Gastrocnemius medialis (tissue), 4 donors: Measurements from ENCODE around the gene PSTPIP1.

Experiments used
- POLR2A ChIP-seq, 2 donors: fragments of 450-650 bp; IDR thresholded peaks; one replicate each; pipeline ENCODE4 v1.6.1; 2017; ENCODE audit warnings: antibody characterized with exemption in 2 of 2, mild to moderate bottlenecking in 2 of 2, moderate library complexity in 2 of 2
- TF ChIP-seq, protein P1 (sequence below), 5 experiments: fragments of 450-650 bp in 3 of 5; fragments of 200-600 bp in 2 of 5; sonication (generic) in 2 of 5; IDR thresholded peaks in 4 of 5; conservative IDR thresholded peaks in 1 of 5; 1 replicate in 4 of 5; 2 replicates in 1 of 5; pipeline ENCODE4 v1.5.1; 2016 to 2019; ENCODE audit warnings: antibody characterized with exemption in 5 of 5, mild to moderate bottlenecking in 3 of 5, moderate library complexity in 3 of 5

- TF ChIP-seq, protein P1, sequence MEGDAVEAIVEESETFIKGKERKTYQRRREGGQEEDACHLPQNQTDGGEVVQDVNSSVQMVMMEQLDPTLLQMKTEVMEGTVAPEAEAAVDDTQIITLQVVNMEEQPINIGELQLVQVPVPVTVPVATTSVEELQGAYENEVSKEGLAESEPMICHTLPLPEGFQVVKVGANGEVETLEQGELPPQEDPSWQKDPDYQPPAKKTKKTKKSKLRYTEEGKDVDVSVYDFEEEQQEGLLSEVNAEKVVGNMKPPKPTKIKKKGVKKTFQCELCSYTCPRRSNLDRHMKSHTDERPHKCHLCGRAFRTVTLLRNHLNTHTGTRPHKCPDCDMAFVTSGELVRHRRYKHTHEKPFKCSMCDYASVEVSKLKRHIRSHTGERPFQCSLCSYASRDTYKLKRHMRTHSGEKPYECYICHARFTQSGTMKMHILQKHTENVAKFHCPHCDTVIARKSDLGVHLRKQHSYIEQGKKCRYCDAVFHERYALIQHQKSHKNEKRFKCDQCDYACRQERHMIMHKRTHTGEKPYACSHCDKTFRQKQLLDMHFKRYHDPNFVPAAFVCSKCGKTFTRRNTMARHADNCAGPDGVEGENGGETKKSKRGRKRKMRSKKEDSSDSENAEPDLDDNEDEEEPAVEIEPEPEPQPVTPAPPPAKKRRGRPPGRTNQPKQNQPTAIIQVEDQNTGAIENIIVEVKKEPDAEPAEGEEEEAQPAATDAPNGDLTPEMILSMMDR (IDR thresholded peaks at IDR 0.05 in 4 of 5, conservative IDR thresholded peaks at IDR 0.05 in 1 of 5), result no peak
- no peak for TF ChIP-seq POLR2A (IDR thresholded peaks at IDR 0.05)
Observed at GRCh38 chr15:76996526-76997401, 1.8 kb downstream of the PSTPIP1 start.
